ENCODE measurements around the gene SH3RF3.
"Not testable (repeated sequence)": the region's sequence is repeated elsewhere in the genome, so short reads cannot be mapped to it uniquely, and the experiment has no call there.

The SH3RF3 gene

GRCh38 chr2:109205447-109205846 lies 76.4 kb downstream of the SH3RF3 start:
- no peak for DNase-seq

- DNase-seq, result no peak
Measured at GRCh38 chr2:109206569-109207146, 77.7 kb downstream of the SH3RF3 start.

- no peak for DNase-seq
Measured at GRCh38 chr2:109207176-109207575, 78.2 kb downstream of the SH3RF3 start.

- DNase-seq, result no peak
Measured at GRCh38 chr2:109208071-109208950, 79.3 kb downstream of the SH3RF3 start.

- no peak for DNase-seq
Measured at GRCh38 chr2:109208951-109209335, 79.9 kb downstream of the SH3RF3 start.

- no peak for DNase-seq
Measured at GRCh38 chr2:109209412-109209811, 80.4 kb downstream of the SH3RF3 start.

- no peak for DNase-seq
Measured at GRCh38 chr2:109209941-109210340, 80.9 kb downstream of the SH3RF3 start.

- no peak for DNase-seq
Measured at GRCh38 chr2:109210431-109211200, 81.6 kb downstream of the SH3RF3 start.

GRCh38 chr2:109211315-109211714 lies 82.3 kb downstream of the SH3RF3 start:
- DNase-seq, result no peak

GRCh38 chr2:109212836-109213563 lies 84.0 kb downstream of the SH3RF3 start:
- DNase-seq, result no peak

GRCh38 chr2:109213646-109214433 lies 84.8 kb downstream of the SH3RF3 start:
- peak; percentile 44 for DNase-seq

- DNase-seq, result no peak
Measured at GRCh38 chr2:109214651-109215371, 85.8 kb downstream of the SH3RF3 start.

GRCh38 chr2:109215866-109216265 lies 86.9 kb downstream of the SH3RF3 start:
- DNase-seq, result no peak

GRCh38 chr2:109216332-109216731 lies 87.3 kb downstream of the SH3RF3 start:
- DNase-seq, result no peak

- no peak for DNase-seq
Measured at GRCh38 chr2:109217362-109218086, 88.5 kb downstream of the SH3RF3 start.

- DNase-seq, result no peak
Measured at GRCh38 chr2:109218087-109218791, 89.2 kb downstream of the SH3RF3 start.

- DNase-seq, result no peak
Measured at GRCh38 chr2:109218792-109219126, 89.8 kb downstream of the SH3RF3 start.

GRCh38 chr2:109220860-109221259 lies 91.9 kb downstream of the SH3RF3 start:
- no peak for DNase-seq

- not testable (repeated sequence) for DNase-seq
Measured at GRCh38 chr2:109221316-109221715, 92.3 kb downstream of the SH3RF3 start.

GRCh38 chr2:109222422-109222821 lies 93.4 kb downstream of the SH3RF3 start:
- DNase-seq, result no peak
